ENCODE data around the gene C9orf43. TPM values are rescaled to one million over a fixed set of nuclear protein-coding genes. Genes with fewer than 3 reads are reported as not detected.
A peak's percentile ranks its signal among the peaks of the same experiment; 100 is the strongest.

The C9orf43 gene
- total RNA-seq, 4 donors from 2014 or later, result 0.75 TPM; not detected in 3

DNA sequence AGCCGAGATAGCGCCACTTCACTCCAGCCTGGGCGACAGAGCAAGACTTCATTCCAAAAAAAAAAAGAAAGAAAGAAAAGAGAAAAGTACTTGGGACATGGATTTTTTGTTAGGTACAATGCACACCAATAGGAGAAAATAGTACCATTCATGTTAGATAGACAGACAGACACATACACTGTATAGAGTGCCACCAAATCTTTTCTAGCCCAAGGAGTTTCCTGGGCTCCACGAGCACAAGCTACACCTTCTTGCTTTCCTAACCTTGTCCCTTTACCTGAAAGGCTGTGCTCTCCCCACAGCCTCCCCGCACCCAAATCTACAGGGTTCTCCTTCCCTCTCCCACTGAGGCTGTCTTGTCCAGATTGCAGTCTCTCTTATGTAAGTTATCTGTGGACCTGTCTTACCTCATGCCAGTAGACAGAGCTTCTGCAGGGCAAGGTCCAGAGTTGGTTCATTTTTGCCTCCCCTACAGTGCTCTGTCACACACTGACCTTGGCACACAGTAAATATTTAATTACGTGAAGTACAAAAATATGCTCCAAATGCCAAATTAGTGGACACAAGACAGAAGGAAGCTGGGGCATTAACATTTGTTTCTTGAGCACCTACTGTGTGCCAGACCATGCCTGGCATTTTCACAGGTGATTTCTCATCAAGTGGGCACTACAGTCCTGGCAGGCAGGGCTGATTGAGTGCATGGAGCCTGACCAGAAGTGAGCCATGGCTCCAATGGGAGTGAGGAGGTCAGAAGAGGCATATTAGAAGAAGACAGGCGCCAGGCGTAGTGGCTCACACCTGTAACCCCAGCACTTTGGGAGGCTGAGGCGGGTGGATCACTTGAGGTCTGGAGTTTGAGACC lies 15.3 kb upstream of the C9orf43 start:
- peaks cover 5 to 44% (median 27%) of the 10 kb centered on the region in 4 donors for H3K4me1 ChIP-seq
- peak overlapping the region in 2 of 4 donors; percentile 20 to 34 for H3K27ac ChIP-seq
- 83 to 95% methylated on average over 5 to 9 of the region's 9 CpGs for WGBS, 2 donors (ENCODE audit: low coverage in 1 of 2)

DNA sequence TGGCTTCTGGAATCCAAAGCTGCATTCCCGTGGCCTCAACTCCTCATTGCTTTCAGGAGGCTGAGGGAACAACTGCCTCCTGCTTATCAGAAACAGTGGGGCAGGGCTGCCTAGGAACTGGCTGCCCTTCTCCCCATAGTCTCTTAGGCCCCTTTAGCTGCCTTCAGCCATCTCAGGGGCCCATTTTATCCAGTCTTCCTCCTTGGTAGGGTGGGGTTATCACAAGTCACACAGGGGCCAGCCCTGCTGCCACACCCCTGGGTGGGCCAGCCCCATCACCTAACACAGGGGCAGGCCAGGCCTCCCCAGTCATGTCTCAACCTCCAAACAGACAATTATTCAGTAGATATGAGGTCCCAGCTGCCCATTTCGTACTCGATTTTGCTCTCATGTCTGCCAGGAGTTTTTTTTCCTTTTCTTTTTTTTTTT lies 13.3 kb upstream of the C9orf43 start:
- H3K27ac ChIP-seq, result peak overlapping the region in 2 of 4 donors; percentile 11 to 31
- TF ChIP-seq, protein P1, sequence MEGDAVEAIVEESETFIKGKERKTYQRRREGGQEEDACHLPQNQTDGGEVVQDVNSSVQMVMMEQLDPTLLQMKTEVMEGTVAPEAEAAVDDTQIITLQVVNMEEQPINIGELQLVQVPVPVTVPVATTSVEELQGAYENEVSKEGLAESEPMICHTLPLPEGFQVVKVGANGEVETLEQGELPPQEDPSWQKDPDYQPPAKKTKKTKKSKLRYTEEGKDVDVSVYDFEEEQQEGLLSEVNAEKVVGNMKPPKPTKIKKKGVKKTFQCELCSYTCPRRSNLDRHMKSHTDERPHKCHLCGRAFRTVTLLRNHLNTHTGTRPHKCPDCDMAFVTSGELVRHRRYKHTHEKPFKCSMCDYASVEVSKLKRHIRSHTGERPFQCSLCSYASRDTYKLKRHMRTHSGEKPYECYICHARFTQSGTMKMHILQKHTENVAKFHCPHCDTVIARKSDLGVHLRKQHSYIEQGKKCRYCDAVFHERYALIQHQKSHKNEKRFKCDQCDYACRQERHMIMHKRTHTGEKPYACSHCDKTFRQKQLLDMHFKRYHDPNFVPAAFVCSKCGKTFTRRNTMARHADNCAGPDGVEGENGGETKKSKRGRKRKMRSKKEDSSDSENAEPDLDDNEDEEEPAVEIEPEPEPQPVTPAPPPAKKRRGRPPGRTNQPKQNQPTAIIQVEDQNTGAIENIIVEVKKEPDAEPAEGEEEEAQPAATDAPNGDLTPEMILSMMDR (IDR thresholded peaks at IDR 0.05), result no peak
- no peak for TF ChIP-seq EP300 (IDR thresholded peaks at IDR 0.05; ENCODE audit: low read depth)
- TF ChIP-seq POLR2AphosphoS5 (IDR thresholded peaks at IDR 0.05), result no peak
- no peak for TF ChIP-seq POLR2A (IDR thresholded peaks at IDR 0.05)
- no peaks in the 10 kb centered on the region for H3K27me3 ChIP-seq
- intact Hi-C loops (cut with DNase I; ENCODE audit: low total_unique reads) (no loop called here), in situ Hi-C loops (cut with MboI; ENCODE audit: low pct_ligation_motif_present in 1 of 4, low pct_unique_long_range_greater_than_20kb in 1 of 4, low sequenced_read_pairs in 3 of 4) (no loop called here)
- H3K4me3 ChIP-seq, result no peak overlapping the region
- H3K9me3 ChIP-seq, result no peaks in the 10 kb centered on the region
- 67% methylated on average over 1 to 3 of the region's 3 CpGs for WGBS, 2 donors (ENCODE audit: low coverage in 1 of 2)
- H3K4me1 ChIP-seq, result peaks cover 7 to 53% (median 36%) of the 10 kb centered on the region in 4 donors
- peak; percentile 59 for DNase-seq
- peaks cover 0 to 6% (median 0%) of the 10 kb centered on the region in 4 donors for H3K36me3 ChIP-seq

More for the DNA sequence above, 15.3 kb upstream of the C9orf43 start:
- Histone ChIP-seq H3K4me3 (no peak overlapping the region), H3K36me3 (peaks cover 0 to 23% (median 4%) of the 10 kb centered on the region in 4 donors), H3K27me3 (no peaks in the 10 kb centered on the region), H3K9me3 (no peaks in the 10 kb centered on the region)
- DNase-seq, result no peak
- TF ChIP-seq EP300 (IDR thresholded peaks at IDR 0.05; ENCODE audit: low read depth), result no peak
- peak in 1 of 3 donors; percentile 18 for TF ChIP-seq POLR2AphosphoS5 (IDR thresholded peaks at IDR 0.05)
- in situ Hi-C loops (cut with MboI; ENCODE audit: low pct_ligation_motif_present in 1 of 4, low pct_unique_long_range_greater_than_20kb in 1 of 4, low sequenced_read_pairs in 3 of 4), result no loop called here
- intact Hi-C loops (cut with DNase I; ENCODE audit: low total_unique reads), result no loop called here

DNA sequence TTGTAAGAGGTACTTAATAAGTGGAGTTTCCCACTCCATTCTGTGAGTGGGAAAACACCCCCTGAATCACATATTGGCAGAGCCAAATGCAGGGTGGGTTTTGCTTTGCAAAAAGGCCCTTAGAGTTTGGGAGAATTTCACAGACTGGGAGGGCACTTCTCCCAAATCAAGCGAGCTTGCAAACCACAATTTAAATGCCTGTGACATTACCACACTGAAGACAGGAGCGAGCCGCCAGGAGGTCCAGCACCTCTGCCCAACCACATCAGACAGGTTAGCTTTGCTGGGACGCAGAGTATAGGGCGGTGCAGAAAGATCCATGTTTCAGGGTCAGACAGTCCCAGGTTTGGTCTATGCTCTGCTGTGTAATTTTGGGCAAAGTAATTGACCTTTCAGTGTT lies 11.8 kb upstream of the C9orf43 start:
- WGBS, 2 donors (ENCODE audit: low coverage in 1 of 2), result 69 to 85% methylated on average over 2 to 5 of the region's 5 CpGs
- H3K4me3 ChIP-seq, result no peak overlapping the region
- H3K36me3 ChIP-seq, result peaks cover 0 to 3% (median 0%) of the 10 kb centered on the region in 4 donors
- intact Hi-C loops (cut with DNase I; ENCODE audit: low total_unique reads), result no loop called here
- in situ Hi-C loops (cut with MboI; ENCODE audit: low pct_ligation_motif_present in 1 of 4, low pct_unique_long_range_greater_than_20kb in 1 of 4, low sequenced_read_pairs in 3 of 4), result no loop called here
- peaks cover 7 to 53% (median 36%) of the 10 kb centered on the region in 4 donors for H3K4me1 ChIP-seq
- no peaks in the 10 kb centered on the region for H3K27me3 ChIP-seq
- no peaks in the 10 kb centered on the region for H3K9me3 ChIP-seq
- no peak for TF ChIP-seq POLR2AphosphoS5 (IDR thresholded peaks at IDR 0.05)
- TF ChIP-seq POLR2A (IDR thresholded peaks at IDR 0.05), result no peak
- TF ChIP-seq, protein P1 (IDR thresholded peaks at IDR 0.05), result no peak
- TF ChIP-seq EP300 (IDR thresholded peaks at IDR 0.05; ENCODE audit: low read depth), result no peak
- no peak for DNase-seq
- peak overlapping the region in 1 of 4 donors; percentile 37 for H3K27ac ChIP-seq

DNA sequence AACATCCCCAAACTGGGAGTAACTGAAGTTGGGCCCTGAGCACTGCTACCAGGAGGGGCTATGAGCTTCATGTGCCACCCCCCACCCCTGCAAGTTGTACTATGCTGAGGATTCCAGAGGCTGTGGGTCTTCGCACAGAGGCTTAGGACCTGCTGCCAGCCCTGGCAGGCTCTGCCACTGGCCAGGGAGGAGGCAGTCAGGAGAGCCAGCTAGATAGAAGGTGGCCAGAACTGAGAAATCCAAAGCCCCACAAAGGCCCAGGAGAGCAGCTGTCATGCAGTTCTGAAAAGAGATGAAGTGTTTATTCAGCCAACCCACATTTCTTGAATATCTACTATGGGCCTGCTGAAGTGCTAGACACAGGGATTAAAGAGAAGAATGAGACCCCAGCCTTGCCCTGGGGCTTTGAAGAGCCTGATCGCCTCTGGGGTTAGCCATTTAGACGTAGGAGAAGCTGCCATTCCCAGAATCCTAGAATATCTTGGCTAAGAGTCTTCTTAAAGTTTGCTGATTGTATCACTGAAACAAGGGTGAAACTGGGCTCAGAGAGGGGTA lies 10.8 kb upstream of the C9orf43 start:
- no peaks in the 10 kb centered on the region for H3K27me3 ChIP-seq
- H3K9me3 ChIP-seq, result no peaks in the 10 kb centered on the region
- DNase-seq, result no peak
- TF ChIP-seq POLR2AphosphoS5 (IDR thresholded peaks at IDR 0.05), result no peak
- no peak for TF ChIP-seq POLR2A (IDR thresholded peaks at IDR 0.05)
- TF ChIP-seq, protein P1 (IDR thresholded peaks at IDR 0.05), result no peak
- no peak for TF ChIP-seq EP300 (IDR thresholded peaks at IDR 0.05; ENCODE audit: low read depth)
- H3K27ac ChIP-seq, result no peak overlapping the region
- H3K4me3 ChIP-seq, result no peak overlapping the region
- intact Hi-C loops (cut with DNase I; ENCODE audit: low total_unique reads), result loop anchor here (10.0 kb wide), 1 partner anchor 55 kb away; the partner anchor contains the start of genes BSPRY and WDR31
- in situ Hi-C loops (cut with MboI; ENCODE audit: low pct_ligation_motif_present in 1 of 4, low pct_unique_long_range_greater_than_20kb in 1 of 4, low sequenced_read_pairs in 3 of 4), result loop anchor here in 3 of 4 donors (10.0 kb wide), 3 partner anchors 85 to 125 kb away; partner anchors contain the start of genes CDC26 (in 3 of the 3), PRPF4 (in 3 of the 3) and RNF183 (in 1 of the 3)
- H3K4me1 ChIP-seq, result peaks cover 7 to 53% (median 36%) of the 10 kb centered on the region in 4 donors
- no peaks in the 10 kb centered on the region for H3K36me3 ChIP-seq
- WGBS, 2 donors (ENCODE audit: low coverage in 1 of 2), result 73 to 83% methylated on average over 3 of the region's 3 CpGs
